Activated CD8-positive, alpha-beta memory T cell treated with anti-CD3 and anti-CD28 coated beads, Interleukin-2, amount 10 ng/mL, durations not matched to agents 7 days and 5 days (primary cell): Measurements from ENCODE around the gene NEU1. TPM values are rescaled to one million over a fixed set of nuclear protein-coding genes. Genes with fewer than 3 reads are reported as not detected.

Experiments used
- ATAC-seq: fragments of 150-1000 bp; cut with Tn5 transposase; one replicate; pipeline ENCODE4 v1.10.0; 2021; ENCODE audit warnings: moderate library complexity
- CTCF ChIA-PET: fragments of 350-600 bp; sonication (Branson Sonifier 250); formaldehyde crosslinking; loops from one replicate; lab custom pipeline; 2021; ENCODE audit warnings: antibody characterized with exemption; lab: Charles Lee
- DNase-seq: peaks from one replicate; pipeline ENCODE4 v3.0.0-alpha.2; 2020
- H3K27ac Mint-ChIP-seq: one replicate; pipeline ENCODE4 v1.8.0; 2021; ENCODE audit warnings: mild to moderate bottlenecking, mixed read lengths
- H3K27me3 Mint-ChIP-seq: one replicate; pipeline ENCODE4 v1.8.0; 2021; ENCODE audit warnings: mixed read lengths
- H3K36me3 Mint-ChIP-seq: one replicate; pipeline ENCODE4 v1.8.0; 2021; ENCODE audit warnings: mild to moderate bottlenecking, mixed read lengths
- H3K4me1 Mint-ChIP-seq: one replicate; pipeline ENCODE4 v1.8.0; 2021; ENCODE audit warnings: mixed read lengths
- H3K4me3 Mint-ChIP-seq: one replicate; pipeline ENCODE4 v1.8.0; 2021; ENCODE audit warnings: mild to moderate bottlenecking, moderate library complexity, mixed read lengths
- H3K9me3 Mint-ChIP-seq: one replicate; pipeline ENCODE4 v1.8.0; 2022; ENCODE audit warnings: low read depth, mixed read lengths
- total RNA-seq, 2 experiments: library from RNA; stranded (reverse); gene quantifications; one replicate each; pipeline ENCODE4 v1.2.3, GENCODE V29; 2021

NEU1 gene
- total RNA-seq, 2 experiments from 2014 or later = 13.0 to 21.5 TPM

DNA sequence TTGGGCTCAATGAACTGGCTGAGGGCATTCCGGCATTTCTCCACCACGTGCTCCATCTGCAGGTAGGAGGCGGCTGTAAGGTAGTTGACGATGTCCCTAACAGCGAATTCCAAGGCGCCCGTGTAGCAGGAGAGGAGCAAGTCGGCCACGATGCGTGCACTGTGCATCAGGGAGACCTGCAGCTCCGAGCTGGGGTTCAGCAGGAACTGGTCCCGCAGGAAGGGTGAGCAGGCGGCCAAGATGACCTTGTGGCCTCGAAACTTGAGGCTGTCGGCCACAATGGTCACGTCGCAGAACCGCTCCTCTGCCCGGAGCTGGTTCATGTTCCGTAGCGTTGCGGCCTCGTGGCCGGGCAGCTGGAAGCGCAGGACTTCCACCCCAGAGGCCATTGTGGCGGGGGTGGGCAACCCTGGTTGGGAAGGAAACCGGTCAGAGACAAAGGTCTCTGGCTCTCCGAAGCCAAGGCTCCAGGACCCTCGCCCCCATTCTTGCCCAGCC, 38.3 kb upstream of the NEU1 start:
- peak; percentile 45 for DNase-seq
- Mint-ChIP-seq H3K9me3 (no peaks in the 10 kb centered on the region), H3K27me3 (peaks cover 18% of the 10 kb centered on the region), H3K36me3 (peaks cover 1% of the 10 kb centered on the region), H3K27ac (no peak overlapping the region), H3K4me1 (peaks cover 43% of the 10 kb centered on the region), H3K4me3 (peak overlapping the region; percentile 60)
- CTCF ChIA-PET = no interaction called here
- ATAC-seq = no peak

DNA sequence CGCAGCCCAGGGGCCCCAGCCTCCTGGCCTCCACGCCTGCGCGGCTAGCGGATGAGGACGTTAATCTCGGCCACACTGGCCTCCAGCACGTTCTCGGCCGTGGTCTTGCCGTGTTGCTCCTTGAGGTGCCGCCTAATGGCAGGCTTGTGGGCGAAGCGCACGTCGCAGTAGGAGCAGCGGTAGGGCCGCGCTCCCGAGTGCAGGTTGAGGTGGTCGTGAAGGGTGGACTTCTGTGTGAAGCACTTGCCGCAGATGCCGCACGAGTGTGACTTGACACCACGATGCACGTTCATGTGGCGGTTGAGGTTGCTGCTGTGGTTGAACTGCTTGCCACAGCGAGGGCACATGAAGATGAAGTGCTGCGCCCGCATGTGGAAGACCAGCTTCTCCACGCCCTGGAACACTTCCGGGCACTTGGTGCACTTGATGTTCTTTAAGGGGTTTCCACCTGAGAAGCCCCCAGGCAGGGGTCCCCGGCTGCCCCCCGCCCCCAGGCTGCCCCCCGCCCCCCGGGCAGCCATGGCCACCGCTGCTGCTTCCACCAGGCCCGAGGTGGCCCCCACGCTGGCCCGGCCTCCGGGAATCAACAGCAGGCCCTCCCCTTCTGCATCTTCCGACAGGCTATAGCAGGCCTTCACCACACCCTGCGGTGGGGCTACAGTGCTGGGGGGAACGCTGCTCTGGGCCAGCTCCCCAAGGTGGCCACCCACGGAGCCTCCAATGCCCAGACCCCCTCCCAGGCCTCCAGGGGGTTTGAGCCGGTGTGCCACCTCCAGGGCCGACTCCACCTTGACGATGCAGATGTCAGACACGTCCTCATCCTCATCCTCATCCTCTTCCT, 37.5 kb upstream of the NEU1 start:
- ATAC-seq (no peak), DNase-seq (peak; percentile 50)
- Mint-ChIP-seq H3K9me3 (no peaks in the 10 kb centered on the region), H3K27ac (no peak overlapping the region), H3K27me3 (peaks cover 14% of the 10 kb centered on the region), H3K4me3 (no peak overlapping the region), H3K36me3 (peaks cover 1% of the 10 kb centered on the region), H3K4me1 (peaks cover 47% of the 10 kb centered on the region)
- CTCF ChIA-PET = no interaction called here

DNA sequence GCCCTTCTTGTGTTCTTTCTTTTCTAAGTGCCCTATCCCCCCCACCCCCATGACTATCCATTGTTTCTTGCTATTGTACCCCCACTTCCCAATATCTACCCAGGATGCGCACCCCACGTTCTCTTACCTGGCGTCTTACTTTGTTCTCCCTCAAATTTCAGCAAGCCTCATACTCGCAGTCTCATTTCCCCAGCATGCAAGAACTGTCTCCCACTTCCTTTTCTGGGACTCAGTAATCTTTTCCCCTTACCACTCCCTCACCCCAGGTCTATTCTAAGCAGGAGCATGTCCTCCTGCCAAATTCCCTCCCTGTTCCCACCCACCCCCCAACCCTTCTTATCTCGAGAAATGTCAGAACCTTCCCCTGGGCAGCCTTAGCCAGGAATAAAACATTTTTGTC, 36.6 kb upstream of the NEU1 start:
- DNase-seq (no peak), ATAC-seq (no peak)
- peaks cover 4% of the 10 kb centered on the region for H3K36me3 Mint-ChIP-seq
- peaks cover 48% of the 10 kb centered on the region for H3K4me1 Mint-ChIP-seq
- H3K27me3 Mint-ChIP-seq = peaks cover 14% of the 10 kb centered on the region
- no peaks in the 10 kb centered on the region for H3K9me3 Mint-ChIP-seq
- peak overlapping the region; percentile 54 for H3K27ac Mint-ChIP-seq
- H3K4me3 Mint-ChIP-seq = peak overlapping the region; percentile 45
- CTCF ChIA-PET = interaction anchor here (1.1 to 1.7 kb wide), 2 partner anchors 53 to 229 kb away, joined by 3 to 5 read pairs; partner anchors contain the start of gene ATF6B

DNA sequence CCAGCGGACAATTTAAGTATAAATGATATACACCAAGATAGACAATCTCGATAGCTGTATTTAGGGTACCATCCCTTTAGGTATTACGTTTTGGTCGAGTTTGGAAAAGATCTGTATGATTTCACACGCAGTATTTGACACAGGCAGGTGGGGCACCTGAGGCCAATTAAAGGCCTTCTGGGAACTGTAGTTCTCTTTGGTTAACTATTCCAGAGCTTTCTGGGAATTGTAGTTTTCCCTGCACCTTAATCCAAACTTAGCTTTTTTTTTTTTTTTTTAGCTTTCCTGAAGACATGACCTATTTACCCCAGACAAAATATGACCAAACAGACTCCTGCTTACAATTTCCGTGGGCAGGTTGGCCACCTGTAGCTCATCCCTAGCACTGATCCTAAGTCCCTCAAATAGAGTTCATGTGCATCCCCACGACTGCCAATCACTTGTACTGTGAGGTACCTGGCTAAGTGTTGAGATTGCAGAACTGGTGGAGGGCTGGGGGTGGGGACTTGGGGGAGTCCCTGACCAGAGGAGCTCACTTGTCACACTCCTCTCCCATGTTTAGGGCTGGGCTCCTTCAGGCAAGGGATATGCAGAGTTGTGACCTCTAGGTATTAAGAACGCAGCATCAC, 35.9 kb upstream of the NEU1 start:
- peaks cover 4% of the 10 kb centered on the region for H3K36me3 Mint-ChIP-seq
- peaks cover 51% of the 10 kb centered on the region for H3K4me1 Mint-ChIP-seq
- H3K27me3 Mint-ChIP-seq = peaks cover 9% of the 10 kb centered on the region
- H3K27ac Mint-ChIP-seq = peak overlapping the region; percentile 95
- H3K9me3 Mint-ChIP-seq = no peaks in the 10 kb centered on the region
- CTCF ChIA-PET = interaction anchor here (0.7 to 2.3 kb wide), 9 partner anchors 9 to 234 kb away, joined by 3 to 10 read pairs (median 4); partner anchors contain the start of genes ATF6B, GPANK1, NELFE and NEU1
- DNase-seq = peak; percentile 48
- H3K4me3 Mint-ChIP-seq = peak overlapping the region; percentile 93
- ATAC-seq = peak; percentile 24

DNA sequence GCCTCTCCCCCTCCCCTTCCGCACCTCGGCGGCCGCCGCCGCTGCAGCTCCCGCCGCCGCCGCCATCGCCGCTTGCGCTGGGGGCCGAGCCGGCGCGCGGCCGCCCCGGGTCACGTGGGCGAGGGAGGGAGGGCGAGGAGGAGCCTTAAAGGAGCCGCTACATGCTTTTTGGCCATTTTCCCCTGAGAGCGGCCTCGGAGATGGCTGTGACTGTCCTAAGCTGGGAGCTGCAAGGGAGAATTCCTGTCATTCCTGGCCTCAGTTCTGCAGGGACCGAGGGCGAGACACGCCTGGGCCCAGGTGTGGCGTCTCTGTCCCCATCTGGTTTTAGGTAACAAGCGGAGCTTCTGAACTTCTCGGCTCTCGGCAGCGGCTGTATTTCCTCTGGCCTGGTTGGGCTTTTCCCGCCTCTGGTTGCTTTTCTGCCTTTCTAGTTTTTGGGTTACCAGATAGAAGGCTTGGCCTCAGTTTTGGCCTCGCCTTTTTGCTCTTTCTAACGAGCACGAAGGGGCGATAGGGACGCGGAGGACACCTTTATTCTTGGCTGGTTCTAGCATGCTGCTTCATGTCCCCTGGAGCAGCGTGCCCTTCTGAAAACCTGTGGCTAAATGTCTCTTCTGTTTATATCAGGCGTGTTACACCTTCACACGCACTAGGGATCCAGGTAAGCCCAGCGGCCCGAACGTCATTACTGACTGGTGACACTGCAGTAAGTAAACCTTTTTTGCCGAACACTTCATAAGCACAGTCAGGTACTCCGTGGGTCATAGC, 35.2 kb upstream of the NEU1 start, which contains the start of gene EHMT2:
EHMT2 (minus strand) TSS at position 87 of the 771 bp plus-strand sequence; CDS start at position 66, 21 bp downstream.
- Mint-ChIP-seq H3K4me1 (peaks cover 51% of the 10 kb centered on the region), H3K36me3 (peaks cover 4% of the 10 kb centered on the region), H3K9me3 (no peaks in the 10 kb centered on the region), H3K27me3 (peaks cover 4% of the 10 kb centered on the region), H3K27ac (peak within 1 kb of the TSS; percentile 95), H3K4me3 (peak within 1 kb of the TSS; percentile 93)
- ATAC-seq (peak; percentile 78), DNase-seq (peak; percentile 91)
- CTCF ChIA-PET = interaction anchor here (0.9 to 2.3 kb wide), 9 partner anchors 8 to 233 kb away, joined by 3 to 10 read pairs (median 5); partner anchors contain the start of genes ATF6B, GPANK1, NELFE and NEU1

DNA sequence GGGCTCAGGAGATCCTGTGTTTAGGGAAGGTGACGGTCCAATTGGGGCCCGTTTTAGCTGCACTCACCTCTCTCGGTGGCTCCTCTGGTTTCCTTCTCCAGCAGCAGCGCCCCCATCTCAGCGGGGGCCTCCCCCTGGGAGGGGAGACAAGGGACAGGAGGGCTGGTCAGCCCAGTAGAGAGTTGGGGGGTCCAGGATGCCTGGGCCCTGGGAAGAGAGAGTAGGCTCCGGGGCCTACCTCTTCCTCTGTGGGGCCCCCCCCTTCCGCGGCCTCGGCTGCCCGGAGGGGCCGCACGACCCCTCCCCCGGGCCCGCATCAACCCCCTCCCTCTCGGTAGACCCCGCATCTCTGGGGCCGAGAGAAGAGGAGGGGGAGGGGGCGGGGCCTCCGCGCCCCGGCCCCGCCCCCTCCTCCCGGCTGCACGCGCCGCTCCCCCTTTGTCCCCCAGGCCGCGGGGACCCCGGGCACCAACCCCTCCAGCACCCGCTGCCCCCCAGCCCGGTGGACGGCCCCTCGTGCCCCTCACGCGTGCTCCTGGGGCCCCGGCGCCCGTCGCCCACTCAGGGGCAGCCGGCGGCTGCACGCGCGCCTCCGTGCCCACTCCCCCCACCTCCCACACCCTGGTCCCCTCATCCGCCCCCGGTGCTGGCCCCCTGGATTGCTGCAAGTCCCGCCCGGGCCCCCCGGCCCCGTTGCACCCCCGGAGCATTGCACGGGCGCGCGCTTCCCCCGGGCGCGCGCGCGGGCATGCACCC, 34.4 kb upstream of the NEU1 start:
- Mint-ChIP-seq H3K36me3 (peaks cover 4% of the 10 kb centered on the region), H3K9me3 (no peaks in the 10 kb centered on the region), H3K4me3 (peak overlapping the region; percentile 75), H3K27me3 (no peaks in the 10 kb centered on the region), H3K4me1 (peaks cover 48% of the 10 kb centered on the region), H3K27ac (peak overlapping the region; percentile 84)
- ATAC-seq (peak; percentile 12), DNase-seq (no peak)
- CTCF ChIA-PET = interaction anchor here (0.6 to 2.3 kb wide), 9 partner anchors 8 to 235 kb away, joined by 3 to 10 read pairs (median 5); partner anchors contain the start of genes NELFE, NEU1 and SKIC2

DNA sequence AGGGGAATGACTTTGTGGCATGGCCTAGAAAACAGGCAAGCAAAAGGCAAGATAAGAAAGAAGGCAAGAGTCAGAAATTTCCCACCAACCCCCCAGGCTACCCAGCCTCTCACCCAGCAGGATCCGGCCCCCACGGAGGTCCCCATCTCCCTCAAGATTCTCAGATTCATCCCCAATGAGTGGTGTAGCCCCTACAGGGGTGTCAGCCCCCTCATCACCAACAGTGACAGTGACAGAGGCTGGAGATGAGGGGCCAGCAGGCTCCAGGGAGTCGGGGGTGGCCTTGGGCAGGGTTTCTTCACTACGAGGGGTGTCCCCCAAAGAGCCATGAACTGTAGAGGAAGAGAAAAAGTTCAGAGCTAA, 33.9 kb upstream of the NEU1 start:
- DNase-seq = no peak

DNA sequence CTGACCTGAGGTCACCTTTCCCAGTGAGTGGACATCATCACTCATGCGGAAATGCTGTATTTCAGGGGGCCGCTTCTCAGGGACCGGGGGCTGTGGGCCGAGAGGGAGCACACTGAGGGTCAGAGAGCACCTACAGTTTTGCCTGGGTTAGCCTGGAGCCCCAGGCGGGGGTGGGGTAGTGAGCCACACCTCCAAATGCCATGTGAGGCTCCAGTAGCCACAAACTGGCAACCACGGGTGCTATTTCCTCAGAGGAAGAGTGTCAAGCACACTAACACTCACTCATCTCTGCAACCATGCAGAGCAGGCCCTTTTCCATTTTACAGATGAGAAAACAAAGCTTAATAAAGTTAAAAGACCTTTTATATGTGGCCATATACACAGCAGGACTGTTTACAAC, 30.2 kb upstream of the NEU1 start:
- DNase-seq (no peak), ATAC-seq (no peak)
- no peaks in the 10 kb centered on the region for H3K9me3 Mint-ChIP-seq
- H3K27ac Mint-ChIP-seq = no peak overlapping the region
- peaks cover 21% of the 10 kb centered on the region for H3K4me1 Mint-ChIP-seq
- no peaks in the 10 kb centered on the region for H3K27me3 Mint-ChIP-seq
- peaks cover 18% of the 10 kb centered on the region for H3K36me3 Mint-ChIP-seq
- CTCF ChIA-PET = interaction anchor here (1.0 kb wide), 1 partner anchor 24 kb away, joined by 3 read pairs; no protein-coding TSS in a partner anchor
- H3K4me3 Mint-ChIP-seq = no peak overlapping the region

More for the DNA sequence above, 33.9 kb upstream of the NEU1 start:
- no peak for ATAC-seq
- no peaks in the 10 kb centered on the region for H3K9me3 Mint-ChIP-seq
- peaks cover 4% of the 10 kb centered on the region for H3K36me3 Mint-ChIP-seq
- peak overlapping the region; percentile 84 for H3K27ac Mint-ChIP-seq
- H3K27me3 Mint-ChIP-seq = no peaks in the 10 kb centered on the region
- CTCF ChIA-PET = interaction anchor here (0.6 to 2.3 kb wide), 4 partner anchors 34 to 234 kb away, joined by 3 to 10 read pairs (median 4); partner anchors contain the start of genes NELFE, NEU1 and SKIC2
- H3K4me1 Mint-ChIP-seq = peaks cover 48% of the 10 kb centered on the region
- peak overlapping the region; percentile 75 for H3K4me3 Mint-ChIP-seq

DNA sequence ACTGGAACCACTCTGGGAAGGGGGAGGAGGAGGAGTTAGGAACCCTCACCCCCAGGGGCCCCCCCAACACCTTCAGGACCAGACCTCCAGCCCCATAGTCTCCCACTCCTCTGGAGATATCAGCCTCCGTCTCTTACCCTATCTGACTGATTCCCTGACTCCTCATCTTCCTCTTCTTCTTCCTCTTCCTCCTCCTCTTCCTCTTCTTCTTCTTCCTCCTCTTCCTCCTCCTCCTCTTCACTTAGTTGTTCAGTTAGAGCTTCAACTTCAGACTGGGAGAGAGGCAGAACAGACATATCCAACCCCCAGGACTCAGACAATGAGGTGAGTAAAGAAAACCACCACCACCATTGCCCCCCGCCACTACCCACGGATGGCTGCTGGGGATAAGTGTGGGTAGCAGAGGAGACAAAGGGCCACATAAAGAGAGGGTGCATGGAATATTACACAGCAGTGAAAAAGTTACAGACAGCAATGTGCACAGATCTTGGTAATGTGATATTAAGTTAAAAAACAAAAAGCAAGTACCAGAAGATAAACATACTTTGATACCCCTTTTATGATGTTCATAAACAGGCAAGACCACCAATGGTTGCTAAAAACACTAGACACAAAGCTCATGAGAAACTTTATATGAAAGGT, 26.8 kb upstream of the NEU1 start:
- CTCF ChIA-PET = interaction anchor here (0.7 to 2.3 kb wide), 9 partner anchors 9 to 70 kb away, joined by 3 to 10 read pairs (median 5); partner anchors contain the start of gene EHMT2
- Mint-ChIP-seq H3K27ac (no peak overlapping the region), H3K36me3 (peaks cover 25% of the 10 kb centered on the region), H3K4me3 (no peak overlapping the region), H3K9me3 (no peaks in the 10 kb centered on the region), H3K4me1 (peaks cover 9% of the 10 kb centered on the region), H3K27me3 (no peaks in the 10 kb centered on the region)
- ATAC-seq (no peak), DNase-seq (no peak)

DNA sequence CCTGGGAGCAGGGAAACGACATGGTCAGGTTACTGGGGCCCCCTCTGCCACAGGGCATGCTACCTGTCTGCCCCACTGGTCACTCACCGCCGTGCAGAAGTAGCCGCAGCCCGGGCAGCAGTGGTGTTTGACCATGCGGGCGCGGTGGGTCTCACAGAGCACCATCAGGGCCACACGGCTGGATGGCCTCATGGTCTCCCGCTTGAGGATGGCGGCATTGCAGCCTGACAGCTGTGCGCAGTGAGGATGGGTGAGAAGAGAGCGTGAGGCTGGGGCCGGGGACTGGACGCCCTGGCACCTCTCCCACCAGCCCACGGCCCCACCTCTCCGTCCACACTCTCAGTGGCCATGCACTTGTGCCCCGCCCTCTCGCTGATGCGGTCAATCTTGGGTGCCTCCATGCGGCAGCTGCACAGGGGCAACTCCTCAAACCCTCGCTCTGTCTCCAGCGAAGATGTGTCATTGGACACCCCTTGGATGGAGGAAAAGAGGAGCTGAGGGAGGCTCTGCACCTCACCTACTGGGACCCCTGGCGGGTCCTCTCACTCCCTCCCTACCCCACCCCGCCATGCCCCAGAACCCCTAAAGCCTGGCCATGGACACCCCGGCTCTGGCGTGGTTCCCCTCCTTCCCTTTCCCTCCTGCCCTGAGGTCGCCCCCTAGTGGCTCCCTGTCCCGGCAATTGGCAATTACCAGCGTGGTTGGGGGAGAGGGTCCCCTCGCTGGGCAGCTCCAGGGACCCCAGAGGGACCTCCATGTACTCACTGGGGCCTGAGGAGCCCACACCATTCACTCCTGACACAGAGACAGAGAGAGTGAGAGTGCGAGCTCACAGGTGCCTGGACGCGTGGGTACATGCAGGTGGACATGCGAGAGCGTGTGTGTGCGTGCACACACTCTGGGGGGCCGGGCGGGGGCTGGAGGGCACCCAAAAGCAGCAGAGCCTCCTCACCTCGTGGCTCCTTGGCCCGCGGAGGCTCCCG, 25.9 kb upstream of the NEU1 start:
- CTCF ChIA-PET = interaction anchor here (0.7 to 2.3 kb wide), 9 partner anchors 8 to 71 kb away, joined by 3 to 10 read pairs (median 5); partner anchors contain the start of genes EHMT2 and NEU1
- ATAC-seq (peak; percentile 41), DNase-seq (peak; percentile 65)
- peaks cover 24% of the 10 kb centered on the region for H3K36me3 Mint-ChIP-seq
- H3K27ac Mint-ChIP-seq = no peak overlapping the region
- H3K4me1 Mint-ChIP-seq = peaks cover 7% of the 10 kb centered on the region
- no peak overlapping the region for H3K4me3 Mint-ChIP-seq
- H3K27me3 Mint-ChIP-seq = no peaks in the 10 kb centered on the region
- no peaks in the 10 kb centered on the region for H3K9me3 Mint-ChIP-seq
